ENCODE data around the gene INSYN1. TPM values are rescaled to one million over a fixed set of nuclear protein-coding genes. Genes with fewer than 3 reads are reported as not detected.
A peak's percentile ranks its signal among the peaks of the same experiment; 100 is the strongest.

Gene INSYN1
- total RNA-seq, 1 experiment from 2014 or later: not detected

DNA sequence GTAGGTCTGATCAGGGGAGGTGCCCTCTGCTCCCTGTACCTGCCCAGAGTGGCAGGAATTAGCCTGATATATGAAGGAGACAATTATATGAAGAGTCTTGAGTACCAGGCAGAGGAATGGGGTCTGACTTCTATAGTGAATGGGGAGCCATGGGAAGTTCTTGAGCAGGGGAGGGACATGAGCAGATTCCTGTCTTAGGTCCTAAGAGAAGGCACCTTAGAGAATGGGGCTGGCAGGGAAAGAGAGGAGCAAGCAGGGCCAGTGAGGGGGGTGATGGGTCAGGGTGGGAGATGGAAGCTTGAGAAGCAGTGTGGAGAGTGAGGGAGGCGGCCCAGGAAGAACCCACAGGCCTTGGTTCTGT, 56.5 kb downstream of the INSYN1 start:
- no peak for DNase-seq (ENCODE audit: unreplicated experiment)
- ChIA-PET CTCF (interaction anchor here (0.5 to 14.5 kb wide), 8 partner anchors 8 to 211 kb away, joined by 3 to 308 read pairs (median 28); partner anchors contain the start of genes CD276 and NPTN), POLR2A (interaction anchor here (0.6 to 7.6 kb wide), 5 partner anchors 11 to 191 kb away, joined by 3 to 73 read pairs (median 7); partner anchors contain the start of genes CD276 and NPTN)
- Mint-ChIP-seq H3K4me3 (ENCODE audit: unreplicated experiment) (peak overlapping the region; percentile 39), H3K27me3 (ENCODE audit: insufficient read depth, unreplicated experiment) (no peaks in the 10 kb centered on the region), H3K4me1 (ENCODE audit: insufficient read depth, unreplicated experiment) (peaks cover 58% of the 10 kb centered on the region), H3K36me3 (ENCODE audit: insufficient read depth, unreplicated experiment) (peaks cover 13% of the 10 kb centered on the region), H3K27ac (ENCODE audit: low read depth, unreplicated experiment) (peak overlapping the region; percentile 72), H3K9me3 (ENCODE audit: unreplicated experiment) (no peaks in the 10 kb centered on the region)
- BruUV-seq (replicated peaks): no TSS peak
- intact Hi-C loops (cut with micrococcal nuclease): no loop called here
- TF ChIP-seq, protein P1, sequence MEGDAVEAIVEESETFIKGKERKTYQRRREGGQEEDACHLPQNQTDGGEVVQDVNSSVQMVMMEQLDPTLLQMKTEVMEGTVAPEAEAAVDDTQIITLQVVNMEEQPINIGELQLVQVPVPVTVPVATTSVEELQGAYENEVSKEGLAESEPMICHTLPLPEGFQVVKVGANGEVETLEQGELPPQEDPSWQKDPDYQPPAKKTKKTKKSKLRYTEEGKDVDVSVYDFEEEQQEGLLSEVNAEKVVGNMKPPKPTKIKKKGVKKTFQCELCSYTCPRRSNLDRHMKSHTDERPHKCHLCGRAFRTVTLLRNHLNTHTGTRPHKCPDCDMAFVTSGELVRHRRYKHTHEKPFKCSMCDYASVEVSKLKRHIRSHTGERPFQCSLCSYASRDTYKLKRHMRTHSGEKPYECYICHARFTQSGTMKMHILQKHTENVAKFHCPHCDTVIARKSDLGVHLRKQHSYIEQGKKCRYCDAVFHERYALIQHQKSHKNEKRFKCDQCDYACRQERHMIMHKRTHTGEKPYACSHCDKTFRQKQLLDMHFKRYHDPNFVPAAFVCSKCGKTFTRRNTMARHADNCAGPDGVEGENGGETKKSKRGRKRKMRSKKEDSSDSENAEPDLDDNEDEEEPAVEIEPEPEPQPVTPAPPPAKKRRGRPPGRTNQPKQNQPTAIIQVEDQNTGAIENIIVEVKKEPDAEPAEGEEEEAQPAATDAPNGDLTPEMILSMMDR (IDR thresholded peaks at IDR 0.05; ENCODE audit: unreplicated experiment): no peak

DNA sequence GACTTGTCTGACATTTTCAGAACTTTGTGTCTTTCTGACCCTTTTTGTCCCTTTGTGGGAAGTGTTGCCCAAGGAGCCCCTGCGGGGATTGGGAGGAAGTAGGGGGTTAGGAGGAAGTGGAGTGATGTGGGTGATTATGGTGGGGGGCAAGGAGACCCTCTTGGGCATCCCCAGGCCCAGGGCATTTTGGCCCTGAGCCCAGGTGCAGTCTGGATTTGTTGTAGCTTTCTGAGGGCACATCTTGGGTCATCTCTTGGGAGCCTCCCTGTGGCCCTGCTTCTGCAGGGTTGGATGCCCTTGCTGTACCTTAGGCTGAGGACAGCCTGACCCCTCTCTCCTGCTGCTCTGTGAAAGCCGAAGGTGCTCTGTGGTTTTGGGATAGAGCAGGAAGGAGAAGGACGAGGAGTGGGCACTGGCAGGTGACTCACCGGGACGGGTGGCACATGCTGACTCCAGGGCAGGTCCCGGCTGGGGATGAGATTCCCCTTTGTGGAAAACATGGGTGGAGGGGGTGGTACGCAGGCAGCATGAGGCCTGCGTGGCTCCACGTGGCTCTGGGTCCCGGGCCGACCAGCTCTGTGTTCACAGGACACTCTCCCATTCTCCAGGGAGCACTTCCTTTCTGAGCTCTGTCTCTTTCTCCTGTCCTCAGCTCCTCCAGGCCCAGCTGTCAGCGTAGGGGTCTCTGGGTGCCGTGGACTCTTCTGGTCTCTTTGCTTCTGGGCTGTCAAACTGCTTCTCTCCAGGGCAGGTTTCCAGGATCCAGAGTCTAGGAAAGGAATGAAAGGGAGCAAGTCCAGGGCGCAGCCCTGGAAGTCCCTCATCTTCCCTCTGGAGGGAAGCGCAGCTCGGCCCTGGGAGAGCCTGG, 57.1 kb downstream of the INSYN1 start:
- intact Hi-C loops (cut with micrococcal nuclease): loop anchor here (1.0 kb wide), 1 partner anchor 46 kb away; no protein-coding TSS in a partner anchor
- no peaks in the 10 kb centered on the region for H3K27me3 Mint-ChIP-seq (ENCODE audit: insufficient read depth, unreplicated experiment)
- CTCF ChIA-PET: interaction anchor here (1.2 to 14.5 kb wide), 6 partner anchors 9 to 390 kb away, joined by 4 to 308 read pairs (median 56); partner anchors contain the start of genes CD276 and NPTN
- TF ChIP-seq, protein P1 (IDR thresholded peaks at IDR 0.05; ENCODE audit: unreplicated experiment): no peak
- peaks cover 13% of the 10 kb centered on the region for H3K36me3 Mint-ChIP-seq (ENCODE audit: insufficient read depth, unreplicated experiment)
- H3K4me1 Mint-ChIP-seq (ENCODE audit: insufficient read depth, unreplicated experiment): peaks cover 54% of the 10 kb centered on the region
- H3K9me3 Mint-ChIP-seq (ENCODE audit: unreplicated experiment): no peaks in the 10 kb centered on the region
- POLR2A ChIA-PET: interaction anchor here (0.6 to 7.6 kb wide), 5 partner anchors 11 to 191 kb away, joined by 3 to 73 read pairs (median 7); partner anchors contain the start of genes CD276 and NPTN
- no peak overlapping the region for H3K4me3 Mint-ChIP-seq (ENCODE audit: unreplicated experiment)
- BruUV-seq (replicated peaks): no TSS peak
- H3K27ac Mint-ChIP-seq (ENCODE audit: low read depth, unreplicated experiment): peak overlapping the region; percentile 72
- DNase-seq (ENCODE audit: unreplicated experiment): no peak

GRCh38 chr15:73694419-73694818, 58.7 kb downstream of the INSYN1 start:
- intact Hi-C loops (cut with micrococcal nuclease): no loop called here
- Mint-ChIP-seq H3K4me3 (ENCODE audit: unreplicated experiment) (no peak overlapping the region), H3K9me3 (ENCODE audit: unreplicated experiment) (no peaks in the 10 kb centered on the region), H3K36me3 (ENCODE audit: insufficient read depth, unreplicated experiment) (peaks cover 6% of the 10 kb centered on the region), H3K27ac (ENCODE audit: low read depth, unreplicated experiment) (no peak overlapping the region), H3K4me1 (ENCODE audit: insufficient read depth, unreplicated experiment) (peaks cover 53% of the 10 kb centered on the region), H3K27me3 (ENCODE audit: insufficient read depth, unreplicated experiment) (no peaks in the 10 kb centered on the region)
- DNase-seq (ENCODE audit: unreplicated experiment): no peak
- no TSS peak for BruUV-seq (replicated peaks)
- TF ChIP-seq, protein P1 (IDR thresholded peaks at IDR 0.05; ENCODE audit: unreplicated experiment): no peak
- ChIA-PET POLR2A (interaction anchor here (5.3 to 7.6 kb wide), 2 partner anchors 9 to 60 kb away, joined by 67 to 73 read pairs; partner anchors contain the start of genes CD276 and NPTN), CTCF (interaction anchor here (3.3 to 14.5 kb wide), 4 partner anchors 10 to 62 kb away, joined by 16 to 308 read pairs (median 96); partner anchors contain the start of genes CD276 and NPTN)

GRCh38 chr15:73691396-73691795, 61.8 kb downstream of the INSYN1 start:
- DNase-seq (ENCODE audit: unreplicated experiment): peak; percentile 66
- intact Hi-C loops (cut with micrococcal nuclease): no loop called here
- POLR2A ChIA-PET: interaction anchor here (0.6 to 1.9 kb wide), 4 partner anchors 55 to 78 kb away, joined by 3 to 16 read pairs (median 7); partner anchors contain the start of gene NPTN

More at GRCh38 chr15:73691396-73691795, 61.8 kb downstream of the INSYN1 start:
- Mint-ChIP-seq H3K4me1 (ENCODE audit: insufficient read depth, unreplicated experiment) (peaks cover 55% of the 10 kb centered on the region), H3K4me3 (ENCODE audit: unreplicated experiment) (no peak overlapping the region), H3K27me3 (ENCODE audit: insufficient read depth, unreplicated experiment) (no peaks in the 10 kb centered on the region), H3K36me3 (ENCODE audit: insufficient read depth, unreplicated experiment) (no peaks in the 10 kb centered on the region), H3K27ac (ENCODE audit: low read depth, unreplicated experiment) (no peak overlapping the region), H3K9me3 (ENCODE audit: unreplicated experiment) (no peaks in the 10 kb centered on the region)
- CTCF ChIA-PET: interaction anchor here (0.7 to 1.8 kb wide), 7 partner anchors 9 to 131 kb away, joined by 3 to 21 read pairs (median 4); no protein-coding TSS in a partner anchor
- BruUV-seq (replicated peaks): no TSS peak
- TF ChIP-seq, protein P1 (IDR thresholded peaks at IDR 0.05; ENCODE audit: unreplicated experiment): no peak

All from MCF 10A (cell line).